Stimulated activated effector memory CD8-positive, alpha-beta T cell treated with anti-CD3 and anti-CD28 coated beads, Interleukin-12 subunit alpha, Interleukin-12 subunit beta, amount 100 ng/mL, for 72 hours (primary cell): Measurements from ENCODE around the gene SEMA3G.

Source experiments
- ATAC-seq: fragments of 150-1000 bp; cut with Tn5 transposase; 2 replicates; pipeline ENCODE4 v1.10.0; 2021
- DNase-seq, 2 donors: peaks; one replicate each; pipeline ENCODE4 v3.0.0; 2021 to 2022; ENCODE audit warnings: low spot score in 2 of 2
- H3K27ac Mint-ChIP-seq: one replicate; pipeline ENCODE4 v1.8.0; 2022; ENCODE audit warnings: mild to moderate bottlenecking, mixed read lengths
- H3K36me3 Mint-ChIP-seq: one replicate; pipeline ENCODE4 v1.8.0; 2022; ENCODE audit warnings: mild to moderate bottlenecking, mixed read lengths
- H3K4me1 Mint-ChIP-seq: one replicate; pipeline ENCODE4 v1.8.0; 2022; ENCODE audit warnings: mixed read lengths
- H3K4me3 Mint-ChIP-seq: one replicate; pipeline ENCODE4 v1.8.0; 2022; ENCODE audit warnings: mild to moderate bottlenecking, mixed read lengths
- H3K9me3 Mint-ChIP-seq: one replicate; pipeline ENCODE4 v1.8.0; 2022; ENCODE audit warnings: mixed read lengths

Gene SEMA3G

GRCh38 chr3:52450489-52451236 is 5.8 kb upstream of the SEMA3G start:
- DNase-seq (no peak), ATAC-seq (no peak)
- Mint-ChIP-seq H3K4me1 (peaks cover 23% of the 10 kb centered on the region), H3K36me3 (peaks cover 7% of the 10 kb centered on the region), H3K4me3 (no peak overlapping the region), H3K9me3 (no peaks in the 10 kb centered on the region), H3K27ac (peak overlapping the region; percentile 45)

- Mint-ChIP-seq H3K4me3 (no peak overlapping the region), H3K9me3 (no peaks in the 10 kb centered on the region), H3K4me1 (peaks cover 14% of the 10 kb centered on the region), H3K36me3 (no peaks in the 10 kb centered on the region), H3K27ac (peak overlapping the region; percentile 64)
- ATAC-seq (no peak), DNase-seq (no peak)
These were observed 2.8 kb upstream of the SEMA3G start for GRCh38 chr3:52447512-52448355.

- DNase-seq: peak; percentile 75 to 92
- H3K4me3 Mint-ChIP-seq: no peak overlapping the region
- H3K36me3 Mint-ChIP-seq: no peaks in the 10 kb centered on the region
These were observed 2.0 kb upstream of the SEMA3G start for GRCh38 chr3:52446631-52447511.

GRCh38 chr3:52446042-52446441 is 1.1 kb upstream of the SEMA3G start:
- Mint-ChIP-seq H3K36me3 (no peaks in the 10 kb centered on the region), H3K4me3 (no peak overlapping the region), H3K27ac (no peak overlapping the region), H3K4me1 (peaks cover 14% of the 10 kb centered on the region), H3K9me3 (no peaks in the 10 kb centered on the region)
- DNase-seq: no peak
- ATAC-seq: no peak

More at GRCh38 chr3:52446631-52447511, 2.0 kb upstream of the SEMA3G start:
- peak overlapping the region; percentile 43 for H3K27ac Mint-ChIP-seq
- peaks cover 14% of the 10 kb centered on the region for H3K4me1 Mint-ChIP-seq
- ATAC-seq: peak; percentile 63
- no peaks in the 10 kb centered on the region for H3K9me3 Mint-ChIP-seq

- Mint-ChIP-seq H3K27ac (no peak overlapping the region), H3K36me3 (no peaks in the 10 kb centered on the region), H3K9me3 (no peaks in the 10 kb centered on the region), H3K4me1 (peaks cover 14% of the 10 kb centered on the region), H3K4me3 (no peak overlapping the region)
- ATAC-seq (no peak), DNase-seq (no peak)
These were observed 864 bp downstream of the SEMA3G start for GRCh38 chr3:52443791-52444687.

GRCh38 chr3:52443268-52443610 is 1.7 kb downstream of the SEMA3G start:
- no peak for DNase-seq
- Mint-ChIP-seq H3K27ac (no peak overlapping the region), H3K4me1 (peaks cover 14% of the 10 kb centered on the region), H3K4me3 (no peak overlapping the region), H3K36me3 (no peaks in the 10 kb centered on the region), H3K9me3 (no peaks in the 10 kb centered on the region)
- no peak for ATAC-seq

GRCh38 chr3:52442409-52443267 is 2.3 kb downstream of the SEMA3G start:
- Mint-ChIP-seq H3K27ac (no peak overlapping the region), H3K9me3 (no peaks in the 10 kb centered on the region), H3K36me3 (no peaks in the 10 kb centered on the region), H3K4me1 (peaks cover 14% of the 10 kb centered on the region), H3K4me3 (no peak overlapping the region)
- no peak for DNase-seq
- ATAC-seq: no peak

GRCh38 chr3:52441772-52442332 is 3.1 kb downstream of the SEMA3G start:
- Mint-ChIP-seq H3K9me3 (no peaks in the 10 kb centered on the region), H3K4me3 (no peak overlapping the region), H3K4me1 (peaks cover 9% of the 10 kb centered on the region), H3K36me3 (no peaks in the 10 kb centered on the region), H3K27ac (no peak overlapping the region)
- DNase-seq: no peak
- no peak for ATAC-seq

- no peak overlapping the region for H3K4me3 Mint-ChIP-seq
- no peaks in the 10 kb centered on the region for H3K36me3 Mint-ChIP-seq
These were observed 3.7 kb downstream of the SEMA3G start for GRCh38 chr3:52441091-52441771.

GRCh38 chr3:52440671-52441070 is 4.2 kb downstream of the SEMA3G start:
- no peaks in the 10 kb centered on the region for H3K36me3 Mint-ChIP-seq
- DNase-seq (no peak), ATAC-seq (no peak)
- H3K4me1 Mint-ChIP-seq: peaks cover 8% of the 10 kb centered on the region
- no peak overlapping the region for H3K4me3 Mint-ChIP-seq
- peak overlapping the region; percentile 45 for H3K27ac Mint-ChIP-seq
- no peaks in the 10 kb centered on the region for H3K9me3 Mint-ChIP-seq

More at GRCh38 chr3:52441091-52441771, 3.7 kb downstream of the SEMA3G start:
- no peak for DNase-seq
- Mint-ChIP-seq H3K9me3 (no peaks in the 10 kb centered on the region), H3K27ac (no peak overlapping the region), H3K4me1 (peaks cover 8% of the 10 kb centered on the region)
- ATAC-seq: no peak

- peaks cover 4% of the 10 kb centered on the region for H3K4me1 Mint-ChIP-seq
- H3K36me3 Mint-ChIP-seq: no peaks in the 10 kb centered on the region
- peak overlapping the region; percentile 45 for H3K27ac Mint-ChIP-seq
- no peak for DNase-seq
- no peak overlapping the region for H3K4me3 Mint-ChIP-seq
- H3K9me3 Mint-ChIP-seq: no peaks in the 10 kb centered on the region
- no peak for ATAC-seq
These were observed 4.7 kb downstream of the SEMA3G start for GRCh38 chr3:52440249-52440551.

GRCh38 chr3:52439426-52440248 is 5.3 kb downstream of the SEMA3G start:
- DNase-seq (no peak), ATAC-seq (no peak)
- Mint-ChIP-seq H3K9me3 (no peaks in the 10 kb centered on the region), H3K4me3 (no peak overlapping the region), H3K27ac (no peak overlapping the region), H3K4me1 (no peaks in the 10 kb centered on the region), H3K36me3 (no peaks in the 10 kb centered on the region)
